ENCODE data around the gene FANCM.
A peak's percentile ranks its signal among the peaks of the same experiment; 100 is the strongest.

Gene FANCM

GRCh38 chr14:45134051-45134958, 1.4 kb upstream of the FANCM start, which contains the start of gene FKBP3 (continued):
- TF ChIP-seq ZNF660 (tag by site-specific recombination; IDR thresholded peaks at IDR 0.05) (peak; percentile 20; the same call in 1 of the 2 replicates), ZNF629 (tag by site-specific recombination; IDR thresholded peaks at IDR 0.05) (peak; percentile 50; the same call in 1 of the 2 replicates), ZIC2 (tag by site-specific recombination; IDR thresholded peaks at IDR 0.05) (no peak), ZNF146 (tag by site-specific recombination; IDR thresholded peaks at IDR 0.05) (no peak), ZNF791 (tag by site-specific recombination; IDR thresholded peaks at IDR 0.05) (no peak), ZNF544 (tag by site-specific recombination; IDR thresholded peaks at IDR 0.05) (no peak), ZNF561 (tag by site-specific recombination; IDR thresholded peaks at IDR 0.05; ENCODE audit: borderline replicate concordance) (peak; percentile 38; the same call in 1 of the 2 replicates), ZBTB10 (tag by site-specific recombination; IDR thresholded peaks at IDR 0.05) (no peak), ZNF501 (tag by site-specific recombination; IDR thresholded peaks at IDR 0.05) (peak; percentile 55), ZNF621 (tag by site-specific recombination; IDR thresholded peaks at IDR 0.05) (no peak), ZNF776 (tag by site-specific recombination; IDR thresholded peaks at IDR 0.05; ENCODE audit: borderline replicate concordance) (no peak), ZNF692 (tag by site-specific recombination; IDR thresholded peaks at IDR 0.05) (peak; percentile 93), ZFP37 (tag by site-specific recombination; IDR thresholded peaks at IDR 0.05) (no peak), ZSCAN18 (tag by site-specific recombination; IDR thresholded peaks at IDR 0.05) (no peak), ZNF580 (tag by site-specific recombination; IDR thresholded peaks at IDR 0.05) (no peak), ZNF24 (tag by site-specific recombination; IDR thresholded peaks at IDR 0.05) (no peak), ZNF433 (tag by site-specific recombination; IDR thresholded peaks at IDR 0.05; ENCODE audit: low read depth) (no peak), ZNF555 (tag by site-specific recombination; conservative IDR thresholded peaks at IDR 0.05) (no peak), ZNF558 (tag by site-specific recombination; IDR thresholded peaks at IDR 0.05) (no peak), KLF17 (tag by site-specific recombination; IDR thresholded peaks at IDR 0.05) (peak; percentile 44), ZNF248 (tag by site-specific recombination; IDR thresholded peaks at IDR 0.05) (no peak), ZNF639 (tag by site-specific recombination; IDR thresholded peaks at IDR 0.05) (no peak), ZNF510 (tag by site-specific recombination; IDR thresholded peaks at IDR 0.05; ENCODE audit: insufficient replicate concordance) (no peak), ZNF830 (tag by site-specific recombination; IDR thresholded peaks at IDR 0.05; ENCODE audit: low read depth) (no peak), ZNF202 (tag by site-specific recombination; IDR thresholded peaks at IDR 0.05; ENCODE audit: borderline replicate concordance) (no peak), ZNF280C (tag by site-specific recombination; IDR thresholded peaks at IDR 0.05) (no peak), ZNF157 (tag by site-specific recombination; IDR thresholded peaks at IDR 0.05) (no peak)

All from HEK293 (cell line).